ENCODE results near the gene ATP5F1B.

ATP5F1B gene

DNA sequence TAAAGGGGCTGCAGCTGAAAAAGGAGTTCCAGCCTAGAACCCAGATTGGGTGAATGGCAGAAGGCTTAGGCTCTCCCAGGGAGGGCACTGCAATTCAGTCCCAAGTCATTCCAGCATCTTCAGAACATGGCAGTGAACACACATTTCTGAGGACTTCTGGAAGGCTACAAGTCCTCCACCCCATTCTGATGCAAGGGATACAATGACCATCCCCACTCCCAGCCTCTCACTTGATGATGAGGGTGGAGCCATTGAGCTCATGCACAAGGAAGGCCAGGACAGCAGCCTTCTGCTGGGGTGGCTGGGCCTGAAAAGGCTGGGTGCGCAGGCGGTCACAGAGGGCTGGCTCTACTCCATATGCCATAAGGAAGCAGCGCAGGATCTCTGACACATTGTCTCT is 41.4 kb downstream of the ATP5F1B start:
- Histone ChIP-seq H3F3A (ENCODE audit: insufficient read depth) (no peaks in the 10 kb centered on the region), H2AFZ (ENCODE audit: low read depth, low read length, severe bottlenecking) (no peak overlapping the region), H3K27ac (ENCODE audit: low read depth, low read length) (no peak overlapping the region), H3K9ac (ENCODE audit: low read length) (no peak overlapping the region), H3K4me3 (ENCODE audit: insufficient read depth, low read length, poor library complexity, severe bottlenecking) (no peak overlapping the region), H3K36me3 (ENCODE audit: low read length) (peaks cover 3% of the 10 kb centered on the region; the same call in 1 of the 2 replicates), H3K9me3 (ENCODE audit: insufficient read depth, low read length) (no peaks in the 10 kb centered on the region), H3K79me2 (ENCODE audit: insufficient read depth, low read length) (no peaks in the 10 kb centered on the region), H4K20me1 (ENCODE audit: low read depth, low read length) (no peaks in the 10 kb centered on the region), H3K4me2 (ENCODE audit: low read depth, low read length, poor library complexity, severe bottlenecking) (no peak overlapping the region), H3K27me3 (ENCODE audit: low read length) (no peaks in the 10 kb centered on the region), H3K9me2 (replicated peaks; ENCODE audit: insufficient read depth, low read length) (no peaks in the 10 kb centered on the region)
- no peak for TF ChIP-seq EZH2phosphoT487 (conservative IDR thresholded peaks at IDR 0.05; ENCODE audit: low read length)
- TF ChIP-seq, protein P1, sequence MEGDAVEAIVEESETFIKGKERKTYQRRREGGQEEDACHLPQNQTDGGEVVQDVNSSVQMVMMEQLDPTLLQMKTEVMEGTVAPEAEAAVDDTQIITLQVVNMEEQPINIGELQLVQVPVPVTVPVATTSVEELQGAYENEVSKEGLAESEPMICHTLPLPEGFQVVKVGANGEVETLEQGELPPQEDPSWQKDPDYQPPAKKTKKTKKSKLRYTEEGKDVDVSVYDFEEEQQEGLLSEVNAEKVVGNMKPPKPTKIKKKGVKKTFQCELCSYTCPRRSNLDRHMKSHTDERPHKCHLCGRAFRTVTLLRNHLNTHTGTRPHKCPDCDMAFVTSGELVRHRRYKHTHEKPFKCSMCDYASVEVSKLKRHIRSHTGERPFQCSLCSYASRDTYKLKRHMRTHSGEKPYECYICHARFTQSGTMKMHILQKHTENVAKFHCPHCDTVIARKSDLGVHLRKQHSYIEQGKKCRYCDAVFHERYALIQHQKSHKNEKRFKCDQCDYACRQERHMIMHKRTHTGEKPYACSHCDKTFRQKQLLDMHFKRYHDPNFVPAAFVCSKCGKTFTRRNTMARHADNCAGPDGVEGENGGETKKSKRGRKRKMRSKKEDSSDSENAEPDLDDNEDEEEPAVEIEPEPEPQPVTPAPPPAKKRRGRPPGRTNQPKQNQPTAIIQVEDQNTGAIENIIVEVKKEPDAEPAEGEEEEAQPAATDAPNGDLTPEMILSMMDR (IDR thresholded peaks at IDR 0.05; ENCODE audit: insufficient read depth, low read length, poor library complexity, severe bottlenecking): no peak

DNA sequence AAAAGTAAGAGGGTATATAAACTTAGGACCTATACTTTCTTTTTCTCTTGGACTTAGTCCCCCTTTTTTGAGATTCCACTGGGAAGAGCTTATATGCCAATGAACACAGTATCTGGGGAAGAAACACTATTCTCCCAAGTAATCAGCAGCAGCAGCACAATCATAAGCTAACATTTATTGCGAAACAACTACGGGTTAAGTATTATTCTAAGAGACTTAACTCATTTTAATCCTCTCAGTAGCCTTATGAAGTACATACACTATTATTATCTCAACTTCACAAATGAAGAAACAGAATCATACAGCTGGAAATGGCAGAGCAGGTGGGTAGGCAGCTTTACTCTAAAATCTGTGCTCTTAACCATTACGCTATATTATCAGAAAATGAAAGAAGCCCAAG is 43.5 kb downstream of the ATP5F1B start:
- H3K4me2 ChIP-seq (ENCODE audit: low read depth, low read length, poor library complexity, severe bottlenecking): no peak overlapping the region
- TF ChIP-seq, protein P1 (IDR thresholded peaks at IDR 0.05; ENCODE audit: insufficient read depth, low read length, poor library complexity, severe bottlenecking): no peak
- no peak for TF ChIP-seq EZH2phosphoT487 (conservative IDR thresholded peaks at IDR 0.05; ENCODE audit: low read length)
- no peaks in the 10 kb centered on the region for H3K79me2 ChIP-seq (ENCODE audit: insufficient read depth, low read length)
- H3K9me3 ChIP-seq (ENCODE audit: insufficient read depth, low read length): no peaks in the 10 kb centered on the region
- H3K9me2 ChIP-seq (replicated peaks; ENCODE audit: insufficient read depth, low read length): no peaks in the 10 kb centered on the region
- H3K27me3 ChIP-seq (ENCODE audit: low read length): no peaks in the 10 kb centered on the region
- H3K4me3 ChIP-seq (ENCODE audit: insufficient read depth, low read length, poor library complexity, severe bottlenecking): no peak overlapping the region
- H3F3A ChIP-seq (ENCODE audit: insufficient read depth): no peaks in the 10 kb centered on the region
- no peaks in the 10 kb centered on the region; the same call in 1 of the 2 replicates for H3K36me3 ChIP-seq (ENCODE audit: low read length)
- no peak overlapping the region for H3K9ac ChIP-seq (ENCODE audit: low read length)
- H3K27ac ChIP-seq (ENCODE audit: low read depth, low read length): no peak overlapping the region
- no peak overlapping the region for H2AFZ ChIP-seq (ENCODE audit: low read depth, low read length, severe bottlenecking)
- H4K20me1 ChIP-seq (ENCODE audit: low read depth, low read length): no peaks in the 10 kb centered on the region

DNA sequence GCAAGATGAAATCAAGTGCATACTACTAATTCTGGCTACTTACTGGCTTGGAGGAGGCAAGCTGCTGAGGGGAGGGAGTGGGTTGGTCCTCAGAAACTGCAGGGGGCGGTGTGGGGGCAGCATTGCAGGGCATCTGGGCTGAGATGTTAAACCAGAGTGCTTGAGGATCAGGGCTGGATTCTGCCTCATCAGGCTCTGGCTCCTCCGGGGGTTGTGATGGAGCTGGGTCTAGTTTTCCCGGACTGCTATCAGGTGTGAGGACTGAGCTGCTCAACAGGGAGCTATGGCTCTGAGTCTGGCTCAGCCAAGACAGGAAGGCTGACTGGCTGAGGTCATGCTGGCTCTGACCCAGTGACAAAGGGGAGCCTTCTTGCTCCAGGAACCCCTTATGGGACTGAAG is 44.3 kb downstream of the ATP5F1B start:
- Histone ChIP-seq H2AFZ (ENCODE audit: low read depth, low read length, severe bottlenecking) (no peak overlapping the region), H4K20me1 (ENCODE audit: low read depth, low read length) (no peaks in the 10 kb centered on the region), H3F3A (ENCODE audit: insufficient read depth) (no peaks in the 10 kb centered on the region), H3K27me3 (ENCODE audit: low read length) (no peaks in the 10 kb centered on the region), H3K79me2 (ENCODE audit: insufficient read depth, low read length) (no peaks in the 10 kb centered on the region), H3K9ac (ENCODE audit: low read length) (no peak overlapping the region), H3K36me3 (ENCODE audit: low read length) (no peaks in the 10 kb centered on the region; the same call in 1 of the 2 replicates), H3K4me2 (ENCODE audit: low read depth, low read length, poor library complexity, severe bottlenecking) (no peak overlapping the region), H3K27ac (ENCODE audit: low read depth, low read length) (no peak overlapping the region), H3K4me3 (ENCODE audit: insufficient read depth, low read length, poor library complexity, severe bottlenecking) (no peak overlapping the region), H3K9me3 (ENCODE audit: insufficient read depth, low read length) (no peaks in the 10 kb centered on the region), H3K9me2 (replicated peaks; ENCODE audit: insufficient read depth, low read length) (no peaks in the 10 kb centered on the region)
- no peak for TF ChIP-seq EZH2phosphoT487 (conservative IDR thresholded peaks at IDR 0.05; ENCODE audit: low read length)
- TF ChIP-seq, protein P1 (IDR thresholded peaks at IDR 0.05; ENCODE audit: insufficient read depth, low read length, poor library complexity, severe bottlenecking): no peak
